ENCODE data around the gene PNPLA3.

GRCh38 chr22:43910178-43910695, 13.4 kb upstream of the PNPLA3 start:
- TF ChIP-seq CTCF (IDR thresholded peaks at IDR 0.05) (no peak), POLR2A (IDR thresholded peaks at IDR 0.05) (no peak)

Measured in heart left ventricle (tissue), 13 donors.